BLaER1 (cell line): ENCODE measurements around the gene HCK.
A peak's percentile ranks its signal among the peaks of the same experiment; 100 is the strongest.

ENCODE experiments used
- H3K27ac ChIP-seq: shearing (Covaris generic); formaldehyde crosslinking; 2 replicates; pipeline ENCODE4 v1.8.1; 2022
- H3K27me3 ChIP-seq: shearing (Covaris generic); formaldehyde crosslinking; 2 replicates; pipeline ENCODE4 v1.8.1; 2022
- H3K36me3 ChIP-seq: shearing (Covaris generic); formaldehyde crosslinking; 2 replicates; pipeline ENCODE4 v1.8.1; 2022
- H3K4me1 ChIP-seq: shearing (Covaris generic); formaldehyde crosslinking; 2 replicates; pipeline ENCODE4 v1.8.1; 2022
- H3K4me2 ChIP-seq: shearing (Covaris generic); formaldehyde crosslinking; 2 replicates; pipeline ENCODE4 v1.8.1; 2022
- H3K4me3 ChIP-seq: shearing (Covaris generic); formaldehyde crosslinking; 2 replicates; pipeline ENCODE4 v1.8.1; 2022
- H3K9ac ChIP-seq: shearing (Covaris generic); formaldehyde crosslinking; 2 replicates; pipeline ENCODE4 v1.8.1; 2022
- H3K9me3 ChIP-seq: shearing (Covaris generic); formaldehyde crosslinking; 2 replicates; pipeline ENCODE4 v1.8.1; 2022
- H4K20me1 ChIP-seq: shearing (Covaris generic); formaldehyde crosslinking; 2 replicates; pipeline ENCODE4 v1.8.1; 2022
- Cebpa-rat ChIP-seq: shearing (Covaris generic); IDR thresholded peaks from 2 replicates; pipeline ENCODE4 v1.8.1; 2022

Gene HCK

GRCh38 chr20:32071395-32072167, 19.5 kb downstream of the HCK start:
- no peaks in the 10 kb centered on the region for H3K36me3 ChIP-seq
- H3K9me3 ChIP-seq, result no peaks in the 10 kb centered on the region
- no peak overlapping the region for H3K9ac ChIP-seq
- TF ChIP-seq Cebpa-rat, result no peak
- H4K20me1 ChIP-seq, result no peaks in the 10 kb centered on the region
- H3K4me3 ChIP-seq, result no peak overlapping the region
- no peaks in the 10 kb centered on the region for H3K27me3 ChIP-seq
- H3K4me1 ChIP-seq, result peaks cover 49% of the 10 kb centered on the region
- peak overlapping the region; percentile 54 for H3K4me2 ChIP-seq
- H3K27ac ChIP-seq, result peak overlapping the region; percentile 67

GRCh38 chr20:32072168-32072750, 20.2 kb downstream of the HCK start:
- Histone ChIP-seq H3K4me2 (no peak overlapping the region), H3K27ac (no peak overlapping the region), H3K9ac (no peak overlapping the region), H3K4me1 (peaks cover 56% of the 10 kb centered on the region), H3K36me3 (no peaks in the 10 kb centered on the region), H4K20me1 (no peaks in the 10 kb centered on the region), H3K9me3 (no peaks in the 10 kb centered on the region), H3K27me3 (no peaks in the 10 kb centered on the region), H3K4me3 (no peak overlapping the region)
- no peak for TF ChIP-seq Cebpa-rat

GRCh38 chr20:32075534-32075933, 23.5 kb downstream of the HCK start:
- Histone ChIP-seq H3K4me3 (no peak overlapping the region), H3K9ac (no peak overlapping the region), H4K20me1 (no peaks in the 10 kb centered on the region), H3K4me1 (peaks cover 46% of the 10 kb centered on the region), H3K36me3 (no peaks in the 10 kb centered on the region), H3K27ac (no peak overlapping the region), H3K9me3 (no peaks in the 10 kb centered on the region), H3K27me3 (no peaks in the 10 kb centered on the region), H3K4me2 (no peak overlapping the region)
- no peak for TF ChIP-seq Cebpa-rat

DNA sequence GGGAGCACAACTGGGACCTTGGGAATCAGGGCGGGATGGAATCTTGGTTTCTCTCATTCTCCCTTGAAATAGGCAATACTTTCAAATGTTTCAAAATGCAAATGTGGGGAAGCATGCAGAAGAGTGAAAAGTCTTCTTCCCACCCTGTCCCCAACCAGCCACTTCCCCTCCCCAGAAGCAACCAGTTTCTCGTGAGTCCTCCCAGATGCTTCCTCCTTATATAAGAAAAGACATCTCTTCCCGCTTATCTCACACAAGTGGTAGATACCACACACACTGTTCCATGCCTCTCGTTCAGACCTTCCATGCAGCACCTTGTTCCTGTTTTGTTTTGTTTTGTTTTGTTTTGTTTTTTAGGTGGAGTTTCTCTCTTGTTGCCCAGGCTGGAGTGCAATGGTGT, 25.1 kb downstream of the HCK start:
- Histone ChIP-seq H3K9me3 (no peaks in the 10 kb centered on the region), H3K36me3 (no peaks in the 10 kb centered on the region), H3K27ac (no peak overlapping the region), H4K20me1 (no peaks in the 10 kb centered on the region), H3K27me3 (no peaks in the 10 kb centered on the region), H3K4me1 (peaks cover 42% of the 10 kb centered on the region), H3K4me2 (peak overlapping the region; percentile 39), H3K4me3 (no peak overlapping the region), H3K9ac (no peak overlapping the region)
- no peak for TF ChIP-seq Cebpa-rat

DNA sequence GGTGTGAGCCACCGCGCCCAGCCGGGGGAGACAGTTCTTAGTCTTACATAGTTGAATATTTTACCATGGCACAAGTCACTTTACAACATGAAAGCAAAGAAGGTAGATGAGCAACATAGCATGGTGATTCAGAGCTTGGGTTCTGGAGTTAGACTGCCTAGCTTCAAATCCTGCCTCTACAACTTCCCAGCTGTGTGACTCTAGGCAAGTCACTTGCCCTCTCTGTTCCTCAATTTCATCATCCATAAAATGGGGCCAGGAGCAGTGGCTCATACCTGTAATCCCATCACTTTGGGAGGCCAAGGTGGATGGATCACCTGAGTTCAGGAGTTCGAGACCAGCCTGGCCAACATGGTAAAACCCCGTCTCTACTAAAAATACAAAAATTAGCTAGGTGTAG, 26.3 kb downstream of the HCK start:
- Histone ChIP-seq H3K4me1 (peaks cover 42% of the 10 kb centered on the region), H4K20me1 (no peaks in the 10 kb centered on the region), H3K9ac (no peak overlapping the region), H3K36me3 (no peaks in the 10 kb centered on the region), H3K27me3 (no peaks in the 10 kb centered on the region), H3K4me3 (no peak overlapping the region), H3K27ac (no peak overlapping the region), H3K4me2 (peak overlapping the region; percentile 11; the same call in 1 of the 2 replicates), H3K9me3 (no peaks in the 10 kb centered on the region)
- TF ChIP-seq Cebpa-rat, result no peak

GRCh38 chr20:32078791-32079190, 26.7 kb downstream of the HCK start:
- Histone ChIP-seq H4K20me1 (no peaks in the 10 kb centered on the region), H3K27ac (no peak overlapping the region), H3K4me2 (peak overlapping the region; percentile 11; the same call in 1 of the 2 replicates), H3K4me1 (peaks cover 42% of the 10 kb centered on the region), H3K36me3 (no peaks in the 10 kb centered on the region), H3K4me3 (no peak overlapping the region), H3K9ac (no peak overlapping the region), H3K27me3 (no peaks in the 10 kb centered on the region), H3K9me3 (no peaks in the 10 kb centered on the region)
- TF ChIP-seq Cebpa-rat, result no peak

- Histone ChIP-seq H3K4me2 (peak overlapping the region; percentile 11), H3K36me3 (no peaks in the 10 kb centered on the region), H3K9me3 (no peaks in the 10 kb centered on the region), H4K20me1 (no peaks in the 10 kb centered on the region), H3K27ac (no peak overlapping the region), H3K4me1 (peaks cover 42% of the 10 kb centered on the region), H3K27me3 (no peaks in the 10 kb centered on the region), H3K4me3 (no peak overlapping the region), H3K9ac (no peak overlapping the region)
- TF ChIP-seq Cebpa-rat, result no peak
These were observed 27.6 kb downstream of the HCK start for GRCh38 chr20:32079655-32080109.

DNA sequence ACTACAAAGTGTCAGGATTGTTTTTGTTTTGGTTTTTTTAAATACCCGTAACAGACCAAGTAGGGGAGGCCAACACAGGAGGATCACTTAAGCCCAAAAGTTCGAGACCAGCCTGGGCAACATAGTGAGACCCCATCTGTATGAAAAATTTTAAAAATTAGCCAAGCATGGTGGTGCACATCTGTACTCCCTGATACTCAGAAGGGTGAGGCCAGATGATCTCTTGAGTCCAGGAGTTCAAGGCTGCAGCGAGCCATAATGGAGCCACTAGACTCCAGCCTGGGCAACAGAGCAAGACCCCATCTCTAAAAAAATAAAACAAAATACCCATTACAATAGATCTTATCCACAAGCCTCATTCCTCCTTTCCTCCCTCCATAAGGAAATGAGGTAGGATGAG, 28.7 kb downstream of the HCK start:
- H3K4me2 ChIP-seq, result no peak overlapping the region
- H4K20me1 ChIP-seq, result no peaks in the 10 kb centered on the region
- H3K27ac ChIP-seq, result no peak overlapping the region
- no peaks in the 10 kb centered on the region for H3K36me3 ChIP-seq
- H3K9ac ChIP-seq, result no peak overlapping the region
- TF ChIP-seq Cebpa-rat, result no peak
- no peaks in the 10 kb centered on the region for H3K9me3 ChIP-seq
- no peak overlapping the region for H3K4me3 ChIP-seq
- no peaks in the 10 kb centered on the region for H3K27me3 ChIP-seq
- peaks cover 47% of the 10 kb centered on the region for H3K4me1 ChIP-seq

- no peak for TF ChIP-seq Cebpa-rat
- no peaks in the 10 kb centered on the region for H3K36me3 ChIP-seq
- H3K27me3 ChIP-seq, result no peaks in the 10 kb centered on the region
- H3K4me3 ChIP-seq, result no peak overlapping the region
- H3K4me2 ChIP-seq, result no peak overlapping the region
- H3K4me1 ChIP-seq, result peaks cover 46% of the 10 kb centered on the region
- H3K9me3 ChIP-seq, result no peaks in the 10 kb centered on the region
- no peak overlapping the region for H3K27ac ChIP-seq
- H4K20me1 ChIP-seq, result no peaks in the 10 kb centered on the region
- no peak overlapping the region for H3K9ac ChIP-seq
These were observed 31.4 kb downstream of the HCK start for GRCh38 chr20:32083469-32083868.

DNA sequence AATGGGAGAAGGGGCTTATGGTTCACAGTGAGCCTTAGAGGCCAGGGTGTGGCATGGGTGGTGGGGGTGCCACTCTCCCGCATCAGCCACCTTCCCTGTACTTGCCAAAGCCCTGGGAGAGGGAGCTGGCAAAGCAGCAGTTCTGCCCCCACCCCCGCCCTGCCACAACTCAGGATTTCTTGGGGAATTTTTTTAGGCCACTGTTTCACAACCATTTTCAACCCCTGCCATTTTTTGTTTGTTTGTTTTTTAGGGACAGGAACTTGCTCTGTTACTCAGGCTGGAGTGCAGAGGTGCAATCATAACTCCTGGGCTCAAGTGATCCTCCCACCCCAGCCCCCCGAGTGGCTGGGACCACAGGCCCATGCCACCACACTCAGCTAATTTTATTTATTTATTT, 35.0 kb downstream of the HCK start:
- no peaks in the 10 kb centered on the region for H3K36me3 ChIP-seq
- no peaks in the 10 kb centered on the region for H4K20me1 ChIP-seq
- no peaks in the 10 kb centered on the region for H3K9me3 ChIP-seq
- H3K4me3 ChIP-seq, result no peak overlapping the region
- H3K27ac ChIP-seq, result no peak overlapping the region
- H3K4me1 ChIP-seq, result peaks cover 23% of the 10 kb centered on the region
- H3K27me3 ChIP-seq, result no peaks in the 10 kb centered on the region
- no peak overlapping the region for H3K9ac ChIP-seq
- TF ChIP-seq Cebpa-rat, result no peak
- peak overlapping the region; percentile 42 for H3K4me2 ChIP-seq
